ENCODE measurements around the gene APOO.
"Not testable (repeated sequence)": the region's sequence is repeated elsewhere in the genome, so short reads cannot be mapped to it uniquely, and the experiment has no call there.

APOO gene

GRCh38 chrX:23919706-23920320, 12.1 kb upstream of the APOO start:
- Mint-ChIP-seq H3K27ac (no peak overlapping the region), H3K36me3 (no peaks in the 10 kb centered on the region), H3K9me3 (no peaks in the 10 kb centered on the region), H3K4me1 (no peaks in the 10 kb centered on the region), H3K4me3 (no peak overlapping the region)
- no peak for DNase-seq (ENCODE audit: low spot score in 2 of 2)
- no peak for ATAC-seq

- Mint-ChIP-seq H3K36me3 (no peaks in the 10 kb centered on the region), H3K27ac (no peak overlapping the region), H3K9me3 (no peaks in the 10 kb centered on the region), H3K4me1 (no peaks in the 10 kb centered on the region), H3K4me3 (no peak overlapping the region)
- DNase-seq (ENCODE audit: low spot score in 2 of 2) = no peak
- ATAC-seq = no peak
These were observed 11.4 kb upstream of the APOO start for GRCh38 chrX:23919148-23919547.

DNA sequence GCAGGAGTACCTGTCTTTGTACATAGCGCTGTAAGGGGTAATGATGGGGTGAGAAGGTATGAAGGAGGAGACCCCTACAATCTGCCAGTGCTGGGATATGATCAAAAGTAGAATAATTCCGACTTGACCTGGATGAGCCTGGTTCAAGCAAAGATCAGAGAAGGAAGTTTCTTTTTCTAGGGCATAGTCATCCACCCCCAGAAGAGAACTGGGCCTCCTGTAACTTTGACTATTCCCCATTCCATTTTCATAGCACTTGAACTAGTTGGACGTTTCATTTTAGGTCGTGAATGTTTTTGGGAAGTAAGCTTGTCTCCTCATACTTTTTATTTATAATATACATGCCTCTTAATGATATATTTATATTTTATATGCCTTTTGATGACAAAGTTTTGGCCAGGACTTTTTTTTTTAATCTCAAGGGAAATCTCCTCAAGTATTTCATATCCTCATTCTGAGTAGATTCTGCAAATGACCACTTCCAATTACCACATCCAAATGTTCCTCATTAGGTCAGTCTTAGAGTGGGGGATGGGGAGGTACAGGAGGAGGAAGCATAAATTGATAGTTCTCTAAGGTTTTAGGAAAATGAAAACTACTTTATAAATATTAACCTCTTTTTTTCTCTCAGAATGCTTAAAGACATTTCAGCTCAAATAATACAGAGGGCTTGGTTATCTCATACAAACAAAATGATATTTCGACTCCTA, 3.5 kb upstream of the APOO start:
- Mint-ChIP-seq H3K9me3 (no peaks in the 10 kb centered on the region), H3K36me3 (no peaks in the 10 kb centered on the region), H3K4me3 (no peak overlapping the region), H3K27ac (no peak overlapping the region), H3K4me1 (peaks cover 6% of the 10 kb centered on the region)
- DNase-seq (ENCODE audit: low spot score in 2 of 2) (no peak), ATAC-seq (no peak)

GRCh38 chrX:23908219-23909004, 674 bp upstream of the APOO start:
- peak overlapping the region; percentile 85 for H3K27ac Mint-ChIP-seq
- ATAC-seq (no peak), DNase-seq (ENCODE audit: low spot score in 2 of 2) (no peak)
- H3K4me3 Mint-ChIP-seq = peak overlapping the region; percentile 68
- H3K9me3 Mint-ChIP-seq = no peaks in the 10 kb centered on the region
- H3K4me1 Mint-ChIP-seq = peaks cover 6% of the 10 kb centered on the region
- no peaks in the 10 kb centered on the region for H3K36me3 Mint-ChIP-seq

GRCh38 chrX:23907111-23907497, 634 bp downstream of the APOO start:
- H3K27ac Mint-ChIP-seq = peak overlapping the region; percentile 85
- no peaks in the 10 kb centered on the region for H3K36me3 Mint-ChIP-seq
- peak overlapping the region; percentile 68 for H3K4me3 Mint-ChIP-seq
- H3K4me1 Mint-ChIP-seq = peaks cover 6% of the 10 kb centered on the region
- H3K9me3 Mint-ChIP-seq = no peaks in the 10 kb centered on the region
- no peak for ATAC-seq
- DNase-seq (ENCODE audit: low spot score in 2 of 2) = no peak

- Mint-ChIP-seq H3K4me1 (peaks cover 6% of the 10 kb centered on the region), H3K27ac (no peak overlapping the region), H3K36me3 (no peaks in the 10 kb centered on the region), H3K4me3 (no peak overlapping the region), H3K9me3 (no peaks in the 10 kb centered on the region)
- no peak for ATAC-seq
- no peak for DNase-seq (ENCODE audit: low spot score in 2 of 2)
These were observed 3.6 kb downstream of the APOO start for GRCh38 chrX:23904096-23904495.

DNA sequence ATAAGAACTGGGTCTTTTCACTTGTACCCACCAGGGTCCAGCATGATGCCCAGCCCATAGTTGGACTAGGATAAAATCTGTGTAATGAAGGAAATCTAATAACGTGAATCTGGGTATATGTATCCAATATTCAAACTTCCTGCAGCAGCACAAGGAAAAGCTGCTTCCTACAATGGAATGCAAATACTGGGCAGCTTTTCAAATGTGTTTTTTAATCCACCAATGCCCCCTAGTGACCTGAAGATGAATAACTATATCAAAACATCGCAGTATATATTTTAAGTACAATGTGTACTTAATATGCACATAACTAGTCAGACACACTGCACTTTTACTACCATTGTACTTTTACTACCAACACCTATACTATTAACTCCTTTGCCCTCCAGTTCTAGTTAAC, 5.3 kb downstream of the APOO start:
- H3K27ac Mint-ChIP-seq = no peak overlapping the region
- H3K9me3 Mint-ChIP-seq = no peaks in the 10 kb centered on the region
- H3K36me3 Mint-ChIP-seq = no peaks in the 10 kb centered on the region
- ATAC-seq (no peak), DNase-seq (ENCODE audit: low spot score in 2 of 2) (no peak)
- no peak overlapping the region for H3K4me3 Mint-ChIP-seq
- H3K4me1 Mint-ChIP-seq = no peaks in the 10 kb centered on the region

DNA sequence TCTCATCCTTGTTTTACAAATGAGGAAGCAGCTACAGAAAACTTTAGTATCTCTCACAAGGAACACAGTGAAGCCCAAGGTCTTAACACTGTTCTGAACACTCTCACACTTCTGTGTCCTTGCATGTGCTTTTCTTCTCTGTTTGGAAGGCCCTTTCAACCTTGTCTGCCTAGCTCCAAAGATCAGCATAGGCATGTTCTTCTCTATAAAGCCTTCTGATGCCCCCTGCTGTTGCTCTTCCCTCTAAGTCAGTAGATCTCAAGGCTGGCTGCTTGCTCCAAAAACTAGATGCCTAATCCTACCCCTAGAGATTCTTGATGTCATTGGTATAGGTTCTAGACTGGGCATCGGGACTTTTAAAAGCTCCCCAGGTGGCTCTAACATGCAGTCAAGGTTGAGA, 5.9 kb downstream of the APOO start:
- DNase-seq (ENCODE audit: low spot score in 2 of 2) (peak; percentile 4 to 56), ATAC-seq (peak; percentile 82)
- Mint-ChIP-seq H3K36me3 (no peaks in the 10 kb centered on the region), H3K27ac (no peak overlapping the region), H3K4me3 (no peak overlapping the region), H3K9me3 (no peaks in the 10 kb centered on the region), H3K4me1 (no peaks in the 10 kb centered on the region)

DNA sequence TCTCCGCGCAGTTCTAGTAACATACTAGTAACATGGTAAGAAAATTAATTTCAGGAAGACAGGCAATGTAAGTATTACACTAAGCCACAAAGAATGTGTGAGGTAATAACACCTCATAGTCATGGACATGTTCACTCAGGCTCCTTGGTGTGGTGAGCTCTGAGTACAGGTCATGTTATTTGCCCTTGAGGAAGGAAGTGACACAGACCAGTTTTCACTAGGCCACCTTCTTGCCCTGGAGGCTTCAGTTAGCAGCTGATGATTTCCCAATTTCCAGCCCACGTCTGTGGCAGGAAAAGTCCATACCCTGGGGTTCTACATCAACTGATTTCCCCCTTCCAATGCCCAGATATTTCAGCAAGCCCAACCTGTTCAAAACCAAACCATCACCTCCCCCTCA, 6.7 kb downstream of the APOO start:
- Mint-ChIP-seq H3K27ac (no peak overlapping the region), H3K36me3 (no peaks in the 10 kb centered on the region), H3K4me3 (no peak overlapping the region), H3K4me1 (no peaks in the 10 kb centered on the region), H3K9me3 (no peaks in the 10 kb centered on the region)
- DNase-seq (ENCODE audit: low spot score in 2 of 2) (no peak), ATAC-seq (peak; percentile 88)

DNA sequence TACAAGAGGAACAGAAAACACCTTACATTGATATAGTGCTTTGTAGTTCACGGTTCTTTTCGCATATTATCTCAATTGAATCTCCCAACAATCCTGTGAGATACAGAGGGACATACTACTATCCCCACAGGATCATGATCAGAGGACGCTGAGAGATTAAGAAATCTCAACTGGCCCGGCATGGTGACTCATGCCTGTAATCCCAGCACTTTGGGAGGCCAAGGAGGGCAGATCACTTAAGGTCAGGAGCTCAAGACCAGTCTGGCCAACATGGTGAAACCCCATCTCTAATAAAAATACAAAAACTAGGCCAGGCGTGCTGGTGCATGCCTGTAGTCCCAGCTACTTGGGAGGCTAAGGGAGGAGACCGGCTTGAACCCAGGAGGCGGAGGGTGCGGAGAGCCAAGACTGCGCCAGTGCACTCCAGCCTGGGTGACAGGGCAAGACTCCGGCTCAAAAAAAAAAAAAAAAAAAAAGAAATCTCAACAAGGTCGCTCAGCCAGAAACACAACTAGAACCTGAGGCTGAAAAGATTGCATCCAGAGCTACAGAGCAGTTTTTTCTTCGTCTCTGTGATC, 7.4 kb downstream of the APOO start:
- H3K4me1 Mint-ChIP-seq = no peaks in the 10 kb centered on the region
- DNase-seq (ENCODE audit: low spot score in 2 of 2) = no peak
- H3K27ac Mint-ChIP-seq = no peak overlapping the region
- no peaks in the 10 kb centered on the region for H3K36me3 Mint-ChIP-seq
- ATAC-seq = no peak
- no peak overlapping the region for H3K4me3 Mint-ChIP-seq
- H3K9me3 Mint-ChIP-seq = no peaks in the 10 kb centered on the region

DNA sequence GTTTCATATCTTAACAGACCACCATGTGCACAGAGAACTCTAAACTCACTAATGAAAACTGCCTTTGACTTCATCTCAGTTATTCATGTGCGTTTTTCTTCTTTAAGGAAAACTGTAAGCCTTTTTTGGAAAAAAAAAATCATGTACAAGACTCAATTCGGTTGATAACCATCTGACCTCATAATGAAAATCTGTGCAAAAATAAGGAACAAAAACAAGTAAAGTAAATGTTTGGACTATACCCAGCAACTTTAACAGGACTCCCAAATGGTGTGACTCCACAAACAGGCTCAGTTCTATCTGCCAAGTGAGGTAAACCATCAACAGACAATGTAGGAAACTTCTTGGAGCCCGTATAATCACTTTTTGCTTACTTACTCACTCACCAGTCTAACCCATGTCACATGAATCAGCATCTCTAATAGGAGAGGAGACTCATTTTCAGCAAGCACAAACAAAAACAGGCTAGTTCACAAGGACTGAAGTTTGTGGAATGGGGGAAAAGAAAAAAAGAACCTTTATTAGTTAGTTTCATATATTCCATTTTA, 9.3 kb downstream of the APOO start:
- DNase-seq (ENCODE audit: low spot score in 2 of 2) (no peak), ATAC-seq (no peak)
- no peaks in the 10 kb centered on the region for H3K4me1 Mint-ChIP-seq
- no peaks in the 10 kb centered on the region for H3K36me3 Mint-ChIP-seq
- no peak overlapping the region for H3K4me3 Mint-ChIP-seq
- no peak overlapping the region for H3K27ac Mint-ChIP-seq
- no peaks in the 10 kb centered on the region for H3K9me3 Mint-ChIP-seq

GRCh38 chrX:23896981-23897380, 10.8 kb downstream of the APOO start:
- H3K27ac Mint-ChIP-seq = no peak overlapping the region
- no peaks in the 10 kb centered on the region for H3K9me3 Mint-ChIP-seq
- DNase-seq (ENCODE audit: low spot score in 2 of 2) (no peak), ATAC-seq (no peak)
- H3K36me3 Mint-ChIP-seq = no peaks in the 10 kb centered on the region
- H3K4me1 Mint-ChIP-seq = no peaks in the 10 kb centered on the region
- no peak overlapping the region for H3K4me3 Mint-ChIP-seq

- not testable (repeated sequence) for DNase-seq (ENCODE audit: low spot score in 2 of 2); H3K4me1 Mint-ChIP-seq; H3K4me3 Mint-ChIP-seq; H3K27ac Mint-ChIP-seq; H3K36me3 Mint-ChIP-seq; H3K9me3 Mint-ChIP-seq; ATAC-seq
These were observed 11.2 kb downstream of the APOO start for GRCh38 chrX:23896539-23896938.

GRCh38 chrX:23894993-23895392, 12.7 kb downstream of the APOO start:
- H3K4me1 Mint-ChIP-seq; H3K4me3 Mint-ChIP-seq; H3K36me3 Mint-ChIP-seq; H3K9me3 Mint-ChIP-seq; DNase-seq (ENCODE audit: low spot score in 2 of 2); ATAC-seq; H3K27ac Mint-ChIP-seq: not testable (repeated sequence)

DNA sequence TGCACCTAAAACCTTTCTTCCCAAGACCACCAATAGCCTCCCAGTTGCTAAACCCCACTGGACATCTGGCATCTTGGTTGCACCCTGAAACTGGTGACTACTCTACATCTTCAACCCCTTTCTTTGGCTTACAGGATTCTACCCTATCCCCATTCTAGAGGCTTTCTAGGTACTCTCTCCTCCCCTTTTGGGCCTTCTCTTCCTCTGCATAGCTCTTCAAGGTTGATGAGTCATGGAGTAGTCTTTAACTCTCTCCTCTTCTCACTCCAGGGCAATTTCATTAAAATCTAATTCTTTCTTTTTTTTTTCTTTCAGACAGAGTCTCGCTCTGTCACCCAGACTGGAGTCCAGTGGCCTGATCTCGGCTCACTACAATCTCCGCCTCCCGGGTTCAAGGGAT, 16.8 kb downstream of the APOO start:
- Mint-ChIP-seq H3K27ac (no peak overlapping the region), H3K4me1 (peaks cover 2% of the 10 kb centered on the region)

More for the DNA sequence above, 16.8 kb downstream of the APOO start:
- ATAC-seq (no peak), DNase-seq (ENCODE audit: low spot score in 2 of 2) (no peak)
- no peaks in the 10 kb centered on the region for H3K36me3 Mint-ChIP-seq
- H3K9me3 Mint-ChIP-seq = no peaks in the 10 kb centered on the region
- no peak overlapping the region for H3K4me3 Mint-ChIP-seq

All from stimulated activated effector memory CD8-positive, alpha-beta T cell treated with anti-CD3 and anti-CD28 coated beads, Interleukin-12 subunit alpha, Interleukin-12 subunit beta, amount 100 ng/mL, for 72 hours (primary cell).